ENCODE measurements around the gene DMRT3.

DNA sequence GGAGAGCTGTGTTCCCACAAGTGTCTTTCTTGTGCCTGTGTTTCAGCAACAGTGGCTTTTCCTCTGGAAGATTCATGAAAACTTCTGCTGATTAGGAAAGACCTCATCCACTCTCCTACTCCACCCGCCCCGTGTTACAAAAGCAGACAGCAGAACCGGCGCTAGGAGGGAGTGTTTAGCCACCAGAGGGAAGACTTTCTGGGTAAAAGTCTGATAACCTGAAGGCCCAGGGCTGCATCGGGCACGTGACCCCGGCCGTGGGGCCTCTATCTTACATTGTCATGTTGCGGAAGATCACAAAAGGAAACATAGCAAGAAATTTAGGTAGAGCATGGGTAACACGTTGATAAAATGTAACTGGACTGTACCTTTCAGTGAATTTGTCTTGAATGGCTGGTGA lies 41.7 kb downstream of the DMRT3 start:
- TF ChIP-seq, protein P1, sequence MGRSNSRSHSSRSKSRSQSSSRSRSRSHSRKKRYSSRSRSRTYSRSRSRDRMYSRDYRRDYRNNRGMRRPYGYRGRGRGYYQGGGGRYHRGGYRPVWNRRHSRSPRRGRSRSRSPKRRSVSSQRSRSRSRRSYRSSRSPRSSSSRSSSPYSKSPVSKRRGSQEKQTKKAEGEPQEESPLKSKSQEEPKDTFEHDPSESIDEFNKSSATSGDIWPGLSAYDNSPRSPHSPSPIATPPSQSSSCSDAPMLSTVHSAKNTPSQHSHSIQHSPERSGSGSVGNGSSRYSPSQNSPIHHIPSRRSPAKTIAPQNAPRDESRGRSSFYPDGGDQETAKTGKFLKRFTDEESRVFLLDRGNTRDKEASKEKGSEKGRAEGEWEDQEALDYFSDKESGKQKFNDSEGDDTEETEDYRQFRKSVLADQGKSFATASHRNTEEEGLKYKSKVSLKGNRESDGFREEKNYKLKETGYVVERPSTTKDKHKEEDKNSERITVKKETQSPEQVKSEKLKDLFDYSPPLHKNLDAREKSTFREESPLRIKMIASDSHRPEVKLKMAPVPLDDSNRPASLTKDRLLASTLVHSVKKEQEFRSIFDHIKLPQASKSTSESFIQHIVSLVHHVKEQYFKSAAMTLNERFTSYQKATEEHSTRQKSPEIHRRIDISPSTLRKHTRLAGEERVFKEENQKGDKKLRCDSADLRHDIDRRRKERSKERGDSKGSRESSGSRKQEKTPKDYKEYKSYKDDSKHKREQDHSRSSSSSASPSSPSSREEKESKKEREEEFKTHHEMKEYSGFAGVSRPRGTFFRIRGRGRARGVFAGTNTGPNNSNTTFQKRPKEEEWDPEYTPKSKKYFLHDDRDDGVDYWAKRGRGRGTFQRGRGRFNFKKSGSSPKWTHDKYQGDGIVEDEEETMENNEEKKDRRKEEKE (IDR thresholded peaks at IDR 0.05) = no peak
- TF ChIP-seq NRF1 (conservative IDR thresholded peaks at IDR 0.05; ENCODE audit: low read depth, low read length) (no peak), POLR2AphosphoS5 (IDR thresholded peaks at IDR 0.05; ENCODE audit: low read length) (no peak), ZZZ3 (IDR thresholded peaks at IDR 0.05; ENCODE audit: control insufficient read depth, insufficient read length, low read depth) (no peak), GATAD2B (conservative IDR thresholded peaks at IDR 0.05; ENCODE audit: low read depth) (no peak)

Data from GM12878 (cell line).